Stimulated activated CD4-positive, alpha-beta T cell treated with anti-CD3 and anti-CD28 coated beads, Interleukin-2, amount 100 ng/mL, for 4 hours (primary cell): ENCODE data around the gene MVD.

Source experiments
- DNase-seq: peaks from one replicate; pipeline ENCODE4 v3.0.0-alpha.2; 2020; ENCODE audit warnings: low read depth

MVD gene

DNA sequence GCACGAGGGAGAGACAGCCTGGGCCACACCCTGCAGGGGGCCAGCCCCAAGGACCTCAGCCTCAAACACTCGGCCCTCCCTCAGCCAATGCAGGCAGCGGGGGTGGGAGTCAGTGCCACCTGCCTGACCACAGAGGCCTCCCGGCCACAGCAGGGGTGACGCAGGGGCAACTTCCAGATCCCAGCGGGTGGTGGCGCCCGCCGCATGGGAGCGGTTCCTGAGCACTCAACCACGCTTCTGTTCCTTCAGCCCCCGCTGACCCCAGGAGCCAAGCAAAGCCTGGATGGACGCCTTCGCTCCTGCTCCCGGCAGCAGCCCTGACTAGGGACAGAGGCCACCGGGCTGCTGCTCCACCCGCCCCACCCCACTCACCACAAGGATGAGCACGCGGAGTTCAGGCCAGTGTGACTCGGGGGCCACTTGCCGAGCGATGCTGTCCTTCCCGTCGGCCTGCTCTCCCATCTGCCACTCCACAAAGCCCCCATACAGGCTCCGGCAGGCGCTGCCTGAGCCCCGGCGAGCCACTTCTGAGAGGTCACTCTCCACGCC lies 7.1 kb downstream of the MVD start:
- DNase-seq, result no peak

- no peak for DNase-seq
Observed at GRCh38 chr16:88655053-88655732, 7.7 kb downstream of the MVD start.

DNA sequence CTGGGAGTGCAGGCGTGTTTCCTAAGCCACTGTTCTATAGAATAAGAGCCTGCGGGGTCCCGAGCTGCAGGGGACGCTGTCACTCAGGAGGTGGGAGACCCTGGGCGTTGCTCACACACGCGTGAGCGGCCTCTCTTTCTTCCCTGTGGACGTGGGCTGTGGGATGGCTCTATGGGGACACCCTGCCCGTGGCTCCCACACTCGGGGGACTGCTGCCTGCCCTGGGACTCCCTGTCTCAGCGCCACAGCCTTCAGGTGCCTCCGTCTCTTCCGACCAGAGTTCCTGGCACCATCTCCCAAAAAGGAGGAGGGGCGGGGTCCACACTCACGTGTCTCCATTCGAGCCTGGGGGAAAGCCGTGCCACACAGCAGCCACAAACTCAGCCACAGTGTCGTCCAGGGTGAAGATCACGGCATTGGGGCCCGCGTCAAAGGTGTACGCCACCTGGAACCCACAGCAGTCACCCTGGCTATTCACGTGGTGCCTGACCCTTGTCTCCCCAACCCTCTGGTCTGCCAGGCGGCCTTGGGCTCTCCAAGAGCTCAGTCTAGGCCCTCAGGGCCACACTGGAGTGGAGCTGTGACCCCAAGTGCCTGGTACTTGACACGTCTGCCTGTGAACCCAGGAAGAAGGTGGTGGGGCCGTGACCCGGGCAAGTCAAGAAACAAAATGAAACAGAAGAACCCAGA lies 8.4 kb downstream of the MVD start:
- DNase-seq, result no peak

GRCh38 chr16:88653596-88654362 lies 9.1 kb downstream of the MVD start:
- DNase-seq, result no peak

DNA sequence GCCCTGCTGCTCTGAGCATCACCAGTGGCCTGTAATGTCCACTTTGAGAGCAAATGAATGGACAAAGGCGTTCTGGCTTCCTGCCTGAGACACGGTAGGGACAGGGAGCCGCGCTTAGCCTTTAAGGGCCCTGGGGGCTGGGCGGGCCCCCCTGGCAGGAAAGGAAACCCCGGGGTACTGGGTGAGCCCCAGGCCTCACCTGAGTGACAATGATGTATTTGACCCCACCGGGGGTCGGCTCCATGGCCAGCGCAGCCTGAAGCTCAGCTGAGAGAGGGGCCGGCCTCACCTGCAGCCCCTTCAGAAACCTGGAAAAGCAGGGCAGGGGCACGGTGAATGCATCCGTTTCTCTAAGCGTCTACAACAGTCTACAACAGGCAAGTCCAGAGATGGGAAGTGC lies 9.8 kb downstream of the MVD start:
- no peak for DNase-seq

DNA sequence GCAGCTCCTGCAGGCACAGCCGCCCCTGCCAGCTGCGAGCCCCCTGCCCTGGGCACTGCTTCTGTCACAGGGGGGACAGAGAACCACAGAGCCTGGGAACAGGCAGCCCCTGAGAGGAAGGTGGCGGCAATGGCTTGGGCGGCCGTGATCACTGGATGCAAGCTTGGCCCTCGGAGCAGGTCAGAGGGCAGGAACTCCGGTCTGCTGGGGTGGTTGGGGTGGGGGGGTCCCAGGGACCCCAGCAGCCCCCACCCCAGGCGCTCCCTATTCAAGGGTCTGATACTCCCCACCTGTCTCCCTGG lies 10.2 kb downstream of the MVD start:
- DNase-seq, result no peak

GRCh38 chr16:88651989-88652761 lies 10.7 kb downstream of the MVD start:
- no peak for DNase-seq

DNA sequence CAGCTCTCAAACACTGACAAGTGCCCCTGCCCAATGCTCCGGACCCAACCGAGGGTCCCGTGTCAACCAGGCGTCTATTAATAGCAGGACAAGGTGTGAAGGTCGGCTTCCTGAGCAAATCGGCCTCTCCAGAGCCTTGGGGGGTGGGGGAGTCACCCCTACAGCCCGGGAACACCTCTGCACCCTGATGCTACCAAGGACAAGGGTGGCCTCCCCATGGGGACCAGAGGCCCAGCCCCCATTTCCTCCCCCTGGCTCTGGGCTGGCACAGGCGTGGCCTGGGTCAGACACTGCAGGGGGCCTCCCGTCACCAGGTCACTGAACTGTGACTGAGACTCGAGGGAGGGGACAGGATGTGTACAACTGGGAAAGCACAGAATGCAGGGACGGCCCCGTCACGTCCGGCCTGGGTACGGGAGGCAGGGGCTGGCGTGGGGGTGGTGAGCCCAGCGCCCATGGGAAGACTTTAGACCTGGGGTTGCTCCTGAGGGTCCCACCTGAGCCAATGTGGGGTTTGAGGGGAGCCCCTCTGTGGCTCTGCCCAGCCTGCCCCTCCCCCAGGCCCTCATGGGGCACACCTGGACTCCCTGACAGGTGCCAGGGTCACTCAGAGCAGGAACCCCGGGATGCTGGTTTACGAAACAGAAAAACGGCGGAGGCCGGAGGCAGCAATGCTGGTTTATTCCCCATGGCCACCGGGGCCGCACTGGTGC lies 11.5 kb downstream of the MVD start:
- DNase-seq, result peak; percentile 49

DNA sequence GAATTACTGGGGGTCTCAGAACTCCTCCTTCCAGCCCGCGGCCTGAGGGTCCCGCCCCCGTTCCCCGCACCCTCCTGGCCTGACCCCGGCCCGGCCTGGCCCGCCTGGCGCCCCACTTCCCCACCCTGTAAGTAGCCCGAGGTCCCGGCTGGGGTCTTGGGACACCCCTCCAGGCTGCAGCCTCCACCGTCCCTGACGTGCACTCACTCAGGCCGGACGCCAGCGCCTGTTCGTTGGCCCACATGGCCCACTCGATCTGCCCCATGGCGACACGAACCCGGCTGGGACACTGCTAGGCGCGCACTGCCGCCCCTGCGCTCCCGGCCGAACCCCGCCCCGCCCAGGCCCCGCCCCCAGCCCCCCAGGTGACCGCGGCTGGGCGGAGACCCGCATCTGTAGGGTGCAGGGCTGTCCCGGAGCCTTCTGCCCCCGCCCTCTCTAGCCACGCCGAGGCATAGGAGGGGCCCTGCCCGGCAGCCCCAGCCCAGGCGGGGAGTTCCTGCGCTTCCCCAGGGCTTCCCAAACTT lies 12.1 kb downstream of the MVD start, which contains the start of gene CYBA:
Gene CYBA, minus strand, starts transcription at position 305 of the 527 bp plus-strand sequence. Its CDS starts 40 bp downstream, at position 265.
- peak; percentile 58 for DNase-seq

GRCh38 chr16:88649924-88650748 lies 12.8 kb downstream of the MVD start:
- no peak for DNase-seq

GRCh38 chr16:88649195-88649923 lies 13.5 kb downstream of the MVD start:
- no peak for DNase-seq

- no peak for DNase-seq
Observed at GRCh38 chr16:88647178-88648070, 15.5 kb downstream of the MVD start.

GRCh38 chr16:88646345-88647034 lies 16.4 kb downstream of the MVD start:
- DNase-seq, result no peak

DNA sequence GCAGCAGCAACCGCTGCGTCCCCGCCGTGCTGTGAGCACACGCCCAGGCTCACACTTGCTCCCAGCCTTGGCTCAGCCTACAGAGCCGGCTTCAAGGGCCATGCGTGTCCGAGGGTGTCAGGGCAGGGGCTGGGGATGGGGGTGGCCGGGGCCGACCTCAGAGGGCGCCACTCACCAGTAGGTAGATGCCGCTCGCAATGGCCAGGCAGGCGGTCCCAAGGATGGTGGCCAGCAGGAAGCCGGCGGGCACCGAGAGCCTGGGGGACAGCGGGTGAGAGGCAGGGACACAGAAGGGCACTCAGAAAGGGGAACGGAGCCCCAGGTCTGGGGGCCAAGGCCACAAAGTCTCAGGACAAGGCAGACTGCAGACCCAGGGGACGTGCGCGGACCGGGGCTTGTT lies 16.9 kb downstream of the MVD start:
- no peak for DNase-seq

- DNase-seq, result no peak
Observed at GRCh38 chr16:88645455-88645854, 17.4 kb downstream of the MVD start.

GRCh38 chr16:88643644-88643932 lies 19.3 kb downstream of the MVD start:
- DNase-seq, result no peak

DNA sequence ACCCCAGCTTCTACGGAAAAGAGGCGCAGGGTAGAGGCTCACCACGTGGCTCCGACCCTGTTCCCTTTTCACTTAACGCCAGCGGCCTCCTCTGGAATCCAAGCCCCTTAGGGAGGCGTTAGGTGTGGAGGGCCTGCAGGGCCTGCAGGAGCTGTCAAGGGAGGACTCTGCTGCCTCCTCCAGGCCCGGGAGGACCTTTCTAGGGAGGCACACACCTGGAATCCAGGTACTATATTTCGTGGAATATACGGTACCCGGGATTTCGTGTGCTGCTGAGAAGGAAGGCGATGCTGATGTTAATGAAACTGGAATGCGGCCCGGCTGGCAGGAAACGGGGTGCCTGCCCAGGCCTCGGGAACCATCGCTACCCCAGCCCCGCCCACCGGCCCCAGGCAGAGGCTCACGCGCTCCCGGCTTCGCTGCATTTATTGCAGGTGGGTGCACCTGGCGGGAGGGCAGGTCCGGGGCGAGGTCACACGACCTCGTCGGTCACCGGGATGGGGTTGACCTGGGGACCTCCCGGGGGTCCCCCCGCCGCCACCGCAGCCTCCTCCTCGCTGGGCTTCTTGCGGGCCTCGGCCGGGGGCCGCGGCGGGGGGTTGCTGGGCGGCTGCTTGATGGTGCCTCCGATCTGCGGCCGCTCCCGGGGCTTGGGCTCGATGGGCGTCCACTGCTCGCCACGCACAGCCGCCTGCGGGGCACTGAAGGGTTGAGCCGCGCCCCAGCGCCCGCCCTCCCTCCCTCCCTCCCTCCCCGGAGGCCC lies 19.8 kb downstream of the MVD start:
- no peak for DNase-seq
